H1 (cell line): ENCODE results near the gene NEDD4L. TPM values are rescaled to one million over a fixed set of nuclear protein-coding genes. Genes with fewer than 3 reads are reported as not detected.

Experiments used
- CTCF ChIA-PET: fragments of 300-600 bp; sonication (Branson Sonifier 250); formaldehyde crosslinking; loops from one replicate; lab custom pipeline; 2021; ENCODE audit not compliant: partially characterized antibody; lab: Charles Lee
- POLR2A ChIA-PET: fragments of 300-600 bp; sonication (Branson Sonifier 250); formaldehyde crosslinking; loops from one replicate; lab custom pipeline; 2021; ENCODE audit warnings: inconsistent platforms; ENCODE audit not compliant: partially characterized antibody; lab: Charles Lee
- DNase-seq, 2 experiments: peaks; one replicate each; pipeline versions ENCODE4 v3.0.0 to v3.0.0-alpha.2; 2010 to 2022; ENCODE audit warnings: low spot score in 2 of 2, low read depth in 1 of 2, mixed read lengths in 1 of 2
- FAIRE-seq: peaks from 2 replicates; lab custom pipeline; 2011; peaks lifted over from hg19 to GRCh38; lab: Jason Lieb, UNC
- H2AFZ ChIP-seq: 2 replicates; pipeline ENCODE4 v1.8.1; 2012; ENCODE audit warnings: low read length, inconsistent platforms
- H2AK5ac ChIP-seq: 2 replicates; pipeline ENCODE4 v1.6.1; 2013; ENCODE audit warnings: low read depth, low read length
- H2BK120ac ChIP-seq: replicated peaks from 2 replicates; pipeline ENCODE3; 2013; ENCODE audit warnings: low read depth, low read length, inconsistent platforms
- H2BK12ac ChIP-seq: 2 replicates; pipeline ENCODE4 v1.6.1; 2013; ENCODE audit warnings: low read depth, low read length
- H2BK15ac ChIP-seq: 2 replicates; pipeline ENCODE4 v1.6.1; 2013; ENCODE audit warnings: low read length
- H2BK20ac ChIP-seq: 2 replicates; pipeline ENCODE4 v1.6.1; 2013; ENCODE audit warnings: low read length
- H2BK5ac ChIP-seq: 2 replicates; pipeline ENCODE4 v1.6.1; 2013; ENCODE audit warnings: low read depth, low read length
- H3K14ac ChIP-seq: 2 replicates; pipeline ENCODE4 v1.6.1; 2013; ENCODE audit warnings: inconsistent platforms; ENCODE audit not compliant: insufficient read length
- H3K18ac ChIP-seq: 2 replicates; pipeline ENCODE4 v1.6.1; 2013; ENCODE audit warnings: low read length; ENCODE audit errors: extremely low read depth
- H3K23ac ChIP-seq: 2 replicates; pipeline ENCODE4 v1.6.1; 2013; ENCODE audit warnings: inconsistent platforms; ENCODE audit not compliant: insufficient read length
- H3K23me2 ChIP-seq: 2 replicates; pipeline ENCODE4 v1.6.1; 2013; ENCODE audit warnings: low read depth, low read length
- H3K27ac ChIP-seq: 2 replicates; pipeline ENCODE4 v1.6.1; 2011; ENCODE audit warnings: low read depth, low read length, inconsistent platforms
- H3K27me3 ChIP-seq, 4 experiments: replicated peaks in 1 of 4; 1 replicate in 1 of 4; 2 replicates in 3 of 4; pipeline versions ENCODE4 v1.6.1 to v1.8.1; 2011 to 2013; ENCODE audit warnings: low read length in 3 of 4, mild to moderate bottlenecking in 3 of 4, inconsistent platforms in 2 of 4, mixed read lengths in 2 of 4, moderate library complexity in 1 of 4; ENCODE audit not compliant: control insufficient read depth in 3 of 4, insufficient read depth in 3 of 4; ENCODE audit errors: extremely low read depth in 1 of 4
- H3K36me3 ChIP-seq, 4 experiments: 2 replicates each; pipeline versions ENCODE4 v1.6.1 to v1.8.1; 2011 to 2013; ENCODE audit warnings: mild to moderate bottlenecking in 4 of 4, low read length in 3 of 4, moderate library complexity in 2 of 4, control low read depth in 1 of 4, inconsistent platforms in 1 of 4; ENCODE audit not compliant: insufficient read depth in 4 of 4, control insufficient read depth in 2 of 4
- H3K4ac ChIP-seq: replicated peaks from 2 replicates; pipeline ENCODE3; 2013; ENCODE audit warnings: low read length, low read depth, mixed read lengths, inconsistent platforms; ENCODE audit not compliant: insufficient read length
- H3K4me1 ChIP-seq, 4 experiments: replicated peaks in 1 of 4; 1 replicate in 1 of 4; 2 replicates in 3 of 4; pipeline versions ENCODE4 v1.6.1 to v1.8.1; 2011 to 2013; ENCODE audit warnings: low read length in 3 of 4, inconsistent platforms in 2 of 4, mixed read lengths in 1 of 4; ENCODE audit not compliant: insufficient read depth in 4 of 4, control insufficient read depth in 3 of 4
- H3K4me2 ChIP-seq, 2 experiments: 2 replicates each; pipeline versions ENCODE4 v1.6.1 to v1.8.1; 2011 to 2013; ENCODE audit warnings: low read depth in 2 of 2, low read length in 2 of 2, control low read depth in 1 of 2, inconsistent platforms in 1 of 2, mild to moderate bottlenecking in 1 of 2; ENCODE audit not compliant: insufficient read depth in 1 of 2
- H3K4me3 ChIP-seq, 4 experiments: fragments of 200-600, 300-600 bp in 1 of 4; sonication (generic), shearing (Covaris generic), sonication (Bioruptor Twin) in 1 of 4; 2 replicates each; pipeline versions ENCODE4 v1.5.1 to v1.8.1; 2011 to 2016; ENCODE audit warnings: low read length in 4 of 4, low read depth in 3 of 4, control low read depth in 2 of 4, inconsistent platforms in 2 of 4, mild to moderate bottlenecking in 2 of 4, mixed read lengths in 1 of 4, moderate library complexity in 1 of 4; ENCODE audit not compliant: insufficient read depth in 2 of 4; ENCODE audit errors: extremely low read depth in 1 of 4
- H3K56ac ChIP-seq: replicated peaks from 2 replicates; pipeline ENCODE3; 2013; ENCODE audit warnings: low read depth, mild to moderate bottlenecking, mixed read lengths, low read length, inconsistent platforms; ENCODE audit not compliant: insufficient read length
- H3K79me1 ChIP-seq: 2 replicates; pipeline ENCODE4 v1.6.1; 2013; ENCODE audit warnings: low read depth, low read length, control low read depth
- H3K79me2 ChIP-seq, 2 experiments: 2 replicates each; pipeline versions ENCODE4 v1.6.1 to v1.8.1; 2012 to 2013; ENCODE audit warnings: low read length in 2 of 2, mild to moderate bottlenecking in 2 of 2, inconsistent platforms in 1 of 2; ENCODE audit not compliant: insufficient read depth in 2 of 2, control insufficient read depth in 1 of 2
- H3K9ac ChIP-seq, 4 experiments: replicated peaks in 1 of 4; 1 replicate in 1 of 4; 2 replicates in 3 of 4; pipeline versions ENCODE4 v1.6.1 to v1.8.1; 2011 to 2013; ENCODE audit warnings: low read depth in 3 of 4, low read length in 3 of 4, control low read depth in 2 of 4, mild to moderate bottlenecking in 2 of 4, moderate library complexity in 2 of 4, inconsistent platforms in 1 of 4; ENCODE audit errors: extremely low read depth in 1 of 4
- H3K9me3 ChIP-seq, 2 experiments: 2 replicates each; pipeline versions ENCODE4 v1.6.1 to v1.8.1; 2012 to 2013; ENCODE audit warnings: mild to moderate bottlenecking in 2 of 2, moderate library complexity in 2 of 2, control low read depth in 1 of 2, inconsistent platforms in 1 of 2, low read depth in 1 of 2, low read length in 1 of 2, mixed read lengths in 1 of 2; ENCODE audit not compliant: insufficient read depth in 2 of 2
- H4K20me1 ChIP-seq, 2 experiments: replicated peaks in 1 of 2; 2 replicates each; pipeline versions ENCODE3 to v1.8.1; 2011 to 2013; ENCODE audit warnings: inconsistent platforms in 2 of 2, low read length in 2 of 2, mild to moderate bottlenecking in 1 of 2; ENCODE audit not compliant: insufficient read depth in 2 of 2, control insufficient read depth in 1 of 2
- H4K5ac ChIP-seq: 2 replicates; pipeline ENCODE4 v1.6.1; 2013; ENCODE audit warnings: low read length, low read depth, mixed read lengths, inconsistent platforms; ENCODE audit not compliant: insufficient read length
- H4K8ac ChIP-seq: 2 replicates; pipeline ENCODE4 v1.8.0; 2013; ENCODE audit warnings: mild to moderate bottlenecking, moderate library complexity, low read length, inconsistent platforms; ENCODE audit not compliant: insufficient read depth; ENCODE audit errors: extremely low read depth
- H4K91ac ChIP-seq: replicated peaks from 2 replicates; pipeline ENCODE3; 2013; ENCODE audit warnings: low read length, mixed read lengths, inconsistent platforms; ENCODE audit not compliant: insufficient read length
- CBX8 ChIP-seq: fragments of 300-800, 300-1000 bp; sonication (generic); IDR thresholded peaks from 2 replicates; pipeline ENCODE4 v1.7.1; 2016; ENCODE audit warnings: low read depth, low read length, borderline replicate concordance
- CEBPB ChIP-seq: IDR thresholded peaks from 2 replicates; pipeline ENCODE4 v1.6.1; 2012; ENCODE audit warnings: low read depth, low read length
- CHD1 ChIP-seq: IDR thresholded peaks from 2 replicates; pipeline ENCODE4 v1.6.1; 2012; ENCODE audit warnings: low read depth, low read length, improper control_type of control experiment
- EP300 ChIP-seq, 2 experiments: IDR thresholded peaks; 1 replicate in 1 of 2; 2 replicates in 1 of 2; pipeline ENCODE4 v1.6.1; 2011 to 2012; ENCODE audit warnings: low read depth in 2 of 2, low read length in 2 of 2, mild to moderate bottlenecking in 2 of 2, borderline replicate concordance in 1 of 2, inconsistent platforms in 1 of 2, moderate library complexity in 1 of 2
- EZH2 ChIP-seq: fragments of 200-600 bp; sonication (generic); IDR thresholded peaks from 2 replicates; pipeline ENCODE4 v1.7.1; 2012; ENCODE audit warnings: low read depth, mild to moderate bottlenecking, moderate library complexity, low read length, inconsistent platforms; ENCODE audit not compliant: severe bottlenecking
- NANOG ChIP-seq: IDR thresholded peaks from 2 replicates; pipeline ENCODE4 v1.6.1; 2011; ENCODE audit warnings: low read length, low read depth, mild to moderate bottlenecking, inconsistent platforms; ENCODE audit not compliant: insufficient read depth, poor library complexity, severe bottlenecking
- PHF8 ChIP-seq: fragments of 200-600 bp; sonication (generic); conservative IDR thresholded peaks from 2 replicates; pipeline ENCODE4 v1.7.1; 2012; ENCODE audit warnings: low read depth, mild to moderate bottlenecking, inconsistent platforms, low read length, moderate library complexity
- RBBP5 ChIP-seq: IDR thresholded peaks from 2 replicates; pipeline ENCODE4 v1.7.1; 2012; ENCODE audit warnings: low read depth, mild to moderate bottlenecking, inconsistent platforms, low read length, moderate library complexity, borderline replicate concordance
- SP2 ChIP-seq: IDR thresholded peaks from 2 replicates; pipeline ENCODE4 v1.6.1; 2012; ENCODE audit warnings: mild to moderate bottlenecking, low read length, inconsistent platforms
- SP4 ChIP-seq: IDR thresholded peaks from 2 replicates; pipeline ENCODE4 v1.6.1; 2012; ENCODE audit warnings: low read length, inconsistent platforms
- SUZ12 ChIP-seq: fragments of 200-600 bp; sonication (generic); IDR thresholded peaks from 2 replicates; pipeline ENCODE4 v1.6.1; 2012; ENCODE audit warnings: mild to moderate bottlenecking, inconsistent platforms, low read length, moderate library complexity, mixed read lengths
- TAF7 ChIP-seq: optimal IDR thresholded peaks from 2 replicates; pipeline ENCODE3; 2011; ENCODE audit warnings: low read depth, mild to moderate bottlenecking, inconsistent platforms, low read length, moderate library complexity, borderline replicate concordance
- WGBS, 2 experiments: shearing (Covaris generic) in 1 of 2; methylation state at CpG; one replicate each; pipeline versions ENCODE4 v1.1.6 to v1.1.7; 2013 to 2015; ENCODE audit warnings: low lambda C conversion rate in 2 of 2, mixed read lengths in 2 of 2, inconsistent platforms in 1 of 2, low coverage in 1 of 2, missing lambda C conversion rate in 1 of 2; ENCODE audit not compliant: insufficient replicate concordance in 2 of 2, insufficient coverage in 1 of 2, insufficient read length in 1 of 2; ENCODE audit errors: extremely low coverage in 1 of 2, missing lambda C conversion rate in 1 of 2; 5-methylcytosine and 5-hydroxymethylcytosine counted together
- polyA plus RNA-seq, 7 experiments: library from polyadenylated mRNA; depleted of rRNA in 3 of 7; stranded (reverse) in 5 of 7; unstranded in 2 of 7; fragments of >200 nt in 5 of 7; fragments of 200-250 nt in 2 of 7; gene quantifications; 1 replicate in 5 of 7; 2 replicates in 1 of 7; 4 replicates in 1 of 7; pipeline versions ENCODE4 v1.2.1 to v1.2.3, GENCODE V29; 2011 to 2013; ENCODE audit warnings: missing spikeins in 2 of 7, mixed read lengths in 2 of 7
- total RNA-seq: library from RNA; stranded (reverse); fragmentation: NEBNext Ultra II Directional; extraction: Animal tissue kit (Norgen Biotek cat#: 25700); gene quantifications from 2 replicates; pipeline ENCODE4 v1.2.1, GENCODE V29; 2021

NEDD4L gene
- total and polyA plus RNA-seq, 2 of the 8 experiments (the other 6 are each of a cell fraction or from before 2014, with no cell fraction given): 37.3 to 69.8 TPM

DNA sequence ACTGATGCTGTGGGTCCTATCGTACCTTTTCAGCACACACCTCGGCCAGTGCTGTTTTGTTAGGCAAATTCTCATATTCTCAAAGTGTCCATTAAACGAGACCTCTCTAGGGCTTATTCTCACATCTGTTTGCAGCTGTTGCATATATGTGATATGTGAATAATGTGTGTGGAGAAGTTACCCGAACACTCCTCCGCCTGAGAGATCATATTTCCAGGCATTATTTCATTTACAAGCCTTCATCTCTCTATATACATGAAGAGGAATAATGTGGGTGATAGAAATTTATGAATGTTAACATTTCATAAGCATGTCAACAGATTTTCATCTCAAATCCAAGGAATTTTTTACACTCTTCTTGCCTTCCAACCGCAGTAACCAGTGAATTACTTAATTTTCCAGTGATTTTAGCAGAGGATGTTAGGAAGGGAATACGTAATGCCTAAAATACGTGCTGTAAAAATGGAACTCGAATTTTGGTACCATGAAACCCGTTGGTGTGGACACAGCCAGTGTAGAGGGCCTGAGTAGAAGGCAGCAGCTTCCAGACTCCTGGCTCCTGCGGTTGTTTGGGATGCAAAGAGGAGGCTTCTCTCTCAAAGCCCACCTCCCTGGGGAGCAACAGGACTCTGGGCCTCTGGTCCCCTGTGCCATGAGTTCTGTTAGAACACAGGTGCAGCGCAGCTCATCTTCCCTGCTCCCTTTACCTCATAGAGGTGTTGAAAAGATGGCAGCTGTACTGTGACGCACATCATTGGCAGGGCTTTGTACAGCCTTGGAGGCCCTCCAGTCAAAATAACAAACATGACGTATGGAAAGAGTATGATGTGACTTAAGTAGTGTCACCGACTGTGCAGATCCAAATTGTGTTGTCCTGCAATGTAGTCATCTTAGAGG lies 280.1 kb downstream of the NEDD4L start:
- H3K27me3 ChIP-seq: no peaks in the 10 kb centered on the region
- H3K18ac ChIP-seq: no peak overlapping the region
- no peaks in the 10 kb centered on the region for H3K4me1 ChIP-seq
- H3K79me2 ChIP-seq: no peaks in the 10 kb centered on the region
- H2BK15ac ChIP-seq: no peak overlapping the region
- H3K56ac ChIP-seq: no peak overlapping the region
- no peak overlapping the region for H2AFZ ChIP-seq
- no peaks in the 10 kb centered on the region; the same call in 1 of the 2 replicates for H3K79me1 ChIP-seq
- no peak overlapping the region for H4K5ac ChIP-seq
- no peak overlapping the region for H3K14ac ChIP-seq
- FAIRE-seq (no peak), DNase-seq (no peak)
- peaks cover 1 to 2% of the 10 kb centered on the region in 2 experiments for H4K20me1 ChIP-seq
- no peak overlapping the region for H3K4me3 ChIP-seq
- H3K4ac ChIP-seq: no peak overlapping the region
- no peak overlapping the region for H4K8ac ChIP-seq
- H3K9me3 ChIP-seq: no peaks in the 10 kb centered on the region
- H4K91ac ChIP-seq: no peak overlapping the region
- no peak overlapping the region for H3K9ac ChIP-seq
- no peak overlapping the region for H2AK5ac ChIP-seq
- H3K27ac ChIP-seq: no peak overlapping the region
- H3K23ac ChIP-seq: no peak overlapping the region
- H3K4me2 ChIP-seq: no peak overlapping the region
- no peak overlapping the region for H2BK5ac ChIP-seq
- 90% methylated on average over 15 of the region's 15 CpGs; no CpG with 5 or more reads in 1 of the 2 experiments for WGBS, 2 experiments
- no peaks in the 10 kb centered on the region for H3K23me2 ChIP-seq
- H2BK120ac ChIP-seq: no peak overlapping the region
- H2BK20ac ChIP-seq: no peak overlapping the region
- H3K36me3 ChIP-seq: peaks cover 0 to 17% (median 4%) of the 10 kb centered on the region in 4 experiments; a peak in 5 of 8 replicates
- no peak overlapping the region for H2BK12ac ChIP-seq
- ChIA-PET POLR2A (no interaction called here), CTCF (interaction anchor here (0.5 to 2.5 kb wide), 4 partner anchors 12 to 337 kb away, joined by 3 to 10 read pairs (median 6); no protein-coding TSS in a partner anchor)
- TF ChIP-seq NANOG (no peak), CHD1 (no peak), RBBP5 (no peak), CBX8 (no peak), TAF7 (no peak), SUZ12 (no peak), EP300 (IDR thresholded peaks at IDR 0.05; ENCODE audit: borderline replicate concordance in 1 of 2, low read depth in 2 of 2, low read length in 2 of 2) (no peak), SP4 (no peak), SP2 (no peak), EZH2 (no peak), CEBPB (no peak), PHF8 (no peak)
